Myocyte (in vitro differentiated cells): ENCODE data around the gene RO60. TPM values are rescaled to one million over a fixed set of nuclear protein-coding genes. Genes with fewer than 3 reads are reported as not detected.
A peak's percentile ranks its signal among the peaks of the same experiment; 100 is the strongest.

Experiments
- DNase-seq: peaks from one replicate; pipeline ENCODE4 v3.0.0-alpha.2; 2012; ENCODE audit warnings: low read depth
- total RNA-seq: library from RNA; depleted of rRNA; stranded (reverse); fragments of >200 nt; gene quantifications from 2 replicates; pipeline ENCODE4 v1.2.3, GENCODE V29; 2014

RO60 gene
- total RNA-seq, 1 donor from 2014 or later: 82.5 TPM

DNA sequence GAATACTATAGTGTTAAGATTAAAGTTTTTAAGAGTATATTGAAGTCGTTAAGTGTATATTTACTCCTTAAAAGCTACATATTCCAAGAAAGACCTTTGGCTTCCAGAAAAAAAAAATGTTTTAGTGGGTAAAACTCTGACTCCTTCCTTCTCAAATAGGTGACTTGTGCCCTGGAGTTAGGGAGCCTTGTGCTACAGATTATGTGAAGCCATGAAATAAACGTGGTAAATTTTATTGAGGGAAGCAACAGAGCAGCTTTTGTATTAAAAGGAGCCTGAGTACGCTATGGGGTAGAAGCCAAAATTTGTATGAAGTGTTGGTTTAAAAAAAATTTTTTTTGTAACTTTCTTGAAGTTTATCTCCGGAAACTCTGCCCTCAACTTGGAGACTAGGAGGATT lies 994 bp downstream of the RO60 start:
- peak; percentile 12 for DNase-seq

DNA sequence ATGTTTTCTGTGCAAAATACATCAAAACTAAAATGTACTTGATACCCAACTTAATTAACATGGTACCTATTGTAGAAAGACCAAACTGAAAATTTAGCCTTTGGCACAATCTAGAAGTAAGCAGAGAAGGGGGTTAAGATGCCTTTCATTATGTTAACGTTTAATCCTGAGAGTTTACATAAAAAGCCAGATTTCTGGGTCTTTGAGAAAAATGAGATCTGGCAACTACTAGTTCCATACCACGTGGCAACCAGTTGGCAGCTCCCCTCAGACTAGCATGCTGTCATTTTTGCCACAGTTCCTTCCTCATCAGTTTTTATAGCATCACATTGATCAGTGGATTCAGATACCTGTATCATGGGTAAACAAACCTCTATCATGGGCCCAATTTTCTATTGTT lies 1.5 kb downstream of the RO60 start:
- DNase-seq: peak; percentile 16

DNA sequence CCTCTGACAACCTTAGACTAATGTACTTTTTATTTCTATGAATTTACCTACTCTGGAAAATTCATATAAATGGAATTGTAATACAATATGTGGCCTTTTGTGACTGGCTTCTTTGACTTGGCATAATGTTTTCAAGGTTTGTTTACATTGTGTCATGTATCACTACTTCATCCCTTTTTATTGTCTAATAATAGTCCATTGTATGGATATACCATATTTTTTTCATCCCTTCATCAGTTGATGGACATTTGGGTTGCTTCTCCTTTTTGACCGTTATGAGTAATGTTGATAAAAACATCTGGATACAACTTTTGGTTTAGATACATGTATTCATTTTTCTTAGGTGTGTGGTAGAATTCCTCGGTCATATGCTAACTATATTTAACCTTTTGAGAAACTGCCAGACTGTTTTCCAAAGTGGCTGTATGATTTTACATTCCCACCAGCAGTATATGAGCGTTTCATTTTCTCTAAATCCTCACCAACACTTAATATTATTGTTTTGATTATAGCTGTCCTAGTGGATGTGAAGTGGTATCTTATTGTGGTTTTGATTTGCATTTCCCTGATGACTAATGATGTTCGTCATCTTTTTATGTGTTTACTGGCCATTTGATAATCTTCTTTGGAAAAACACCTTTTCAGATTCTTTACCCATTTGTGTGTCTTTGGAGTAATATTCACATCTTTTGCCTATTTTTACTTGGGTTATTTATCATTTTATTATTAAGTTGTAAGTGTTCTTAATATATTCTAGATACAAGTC lies 3.5 kb downstream of the RO60 start:
- no peak for DNase-seq

- no peak for DNase-seq
Observed at GRCh38 chr1:193065954-193066353, 6.5 kb downstream of the RO60 start.

DNA sequence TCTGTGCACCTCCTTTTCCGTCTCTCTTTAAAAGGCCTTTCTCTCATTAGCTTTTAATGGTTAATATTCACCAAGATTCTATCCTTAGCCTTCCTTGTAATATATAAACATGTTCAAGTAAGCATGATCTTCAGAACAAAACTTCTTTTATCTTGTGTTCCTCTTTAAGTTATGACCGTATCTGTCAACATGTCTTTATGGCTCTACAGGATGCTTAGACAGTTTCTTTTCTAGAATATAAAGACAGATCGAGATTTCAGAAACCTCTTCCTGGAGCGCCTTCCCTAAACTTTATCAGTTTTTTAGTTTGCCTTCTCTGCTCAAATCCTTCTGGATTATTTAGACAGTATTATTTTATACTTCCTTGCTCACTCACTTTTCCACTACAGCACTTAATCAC lies 7.2 kb downstream of the RO60 start:
- DNase-seq: no peak

DNA sequence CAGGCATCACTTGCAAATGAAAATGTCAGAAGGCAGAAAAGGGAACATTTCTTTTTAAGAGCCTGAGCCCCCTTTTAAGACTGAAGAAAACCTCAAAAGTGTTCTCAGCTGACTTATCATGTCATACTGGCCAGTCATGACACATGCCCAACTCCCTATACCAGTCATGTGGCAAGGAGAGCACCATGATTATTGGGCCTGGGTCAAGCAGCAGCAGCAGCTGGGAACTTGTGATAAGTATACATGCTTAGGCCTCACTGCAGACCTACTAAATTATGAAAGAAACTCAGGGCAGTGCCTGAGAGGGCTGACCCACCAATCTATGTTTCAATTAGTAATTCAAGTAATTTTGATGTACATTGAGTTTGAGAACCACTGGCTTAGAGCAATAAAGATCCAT lies 8.6 kb downstream of the RO60 start:
- DNase-seq: peak; percentile 10

DNA sequence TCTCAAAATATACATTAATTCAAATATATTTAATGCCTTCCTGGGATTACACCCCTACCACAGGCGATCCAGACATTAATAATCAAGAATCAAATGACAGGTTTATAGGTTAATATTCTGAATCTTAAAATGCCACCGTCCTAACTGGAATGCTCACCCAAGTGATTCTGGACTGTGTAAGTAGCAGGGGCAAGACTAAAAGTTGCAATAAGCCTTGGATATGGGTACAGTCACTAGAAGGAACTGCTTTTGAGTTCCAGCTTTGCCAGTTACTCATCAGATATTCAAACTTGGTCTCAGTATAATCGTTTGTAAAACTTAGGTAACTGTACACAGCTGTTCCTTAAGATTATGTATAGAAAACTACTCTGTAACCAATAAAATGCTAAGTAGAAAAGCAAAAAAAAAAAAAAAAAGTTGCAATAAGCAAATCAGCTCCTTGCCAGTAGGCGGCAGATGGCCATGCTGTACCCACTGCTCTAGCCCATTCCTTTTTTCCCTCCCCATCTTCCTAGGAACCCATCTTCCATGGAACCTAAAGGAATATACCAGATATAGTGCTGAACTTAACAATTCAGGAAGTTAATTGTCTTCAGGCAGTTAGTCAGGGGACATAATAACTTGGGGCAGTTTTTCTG lies 10.5 kb downstream of the RO60 start:
- DNase-seq: no peak

GRCh38 chr1:193070386-193070753 lies 11.0 kb downstream of the RO60 start:
- peak; percentile 13 for DNase-seq

GRCh38 chr1:193070942-193071341 lies 11.5 kb downstream of the RO60 start:
- no peak for DNase-seq

DNA sequence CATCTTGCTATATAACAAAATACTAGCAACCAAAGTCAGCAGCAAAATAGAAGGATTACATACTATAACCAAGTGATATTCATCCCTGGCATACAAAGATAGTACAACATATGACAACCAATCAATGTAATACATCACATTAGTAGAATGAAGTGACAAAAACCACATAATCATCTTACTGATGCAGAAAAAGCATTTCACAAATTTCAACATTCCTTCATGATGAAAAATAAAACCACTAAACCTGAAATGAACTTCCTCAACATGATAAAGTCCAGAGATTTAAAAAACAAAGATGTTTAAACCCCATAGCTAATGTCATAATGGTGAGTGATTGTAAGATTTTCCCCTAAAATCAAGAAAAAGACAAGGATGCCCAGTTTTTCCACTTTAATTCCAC lies 18.6 kb downstream of the RO60 start:
- DNase-seq: no peak

DNA sequence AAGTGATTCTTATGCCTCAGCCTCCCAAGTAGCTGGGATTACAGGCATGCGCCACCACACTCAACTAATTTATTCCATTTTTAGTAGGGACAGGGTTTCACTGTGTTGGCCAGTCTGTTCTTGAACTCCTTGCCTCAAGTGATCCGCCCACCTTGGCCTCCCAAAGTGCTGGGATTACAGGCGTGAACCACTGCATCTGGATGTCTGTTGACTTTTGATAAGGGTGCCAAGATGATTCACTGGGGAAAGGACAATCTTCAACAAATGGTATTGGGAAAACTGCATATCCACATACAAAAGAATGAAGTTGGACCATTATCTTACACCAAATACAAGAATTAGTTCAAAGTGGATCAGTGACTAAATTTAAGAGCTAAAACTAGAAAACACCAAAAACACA lies 19.8 kb downstream of the RO60 start:
- DNase-seq: no peak

- no peak for DNase-seq
Observed at GRCh38 chr1:193083365-193084088, 24.1 kb downstream of the RO60 start.

- DNase-seq: no peak
Observed at GRCh38 chr1:193085263-193085662, 25.9 kb downstream of the RO60 start.

- DNase-seq: no peak
Observed at GRCh38 chr1:193086342-193086741, 26.9 kb downstream of the RO60 start.

GRCh38 chr1:193087893-193088292 lies 28.5 kb downstream of the RO60 start:
- DNase-seq: no peak

GRCh38 chr1:193090865-193091264 lies 31.5 kb downstream of the RO60 start:
- DNase-seq: no peak

DNA sequence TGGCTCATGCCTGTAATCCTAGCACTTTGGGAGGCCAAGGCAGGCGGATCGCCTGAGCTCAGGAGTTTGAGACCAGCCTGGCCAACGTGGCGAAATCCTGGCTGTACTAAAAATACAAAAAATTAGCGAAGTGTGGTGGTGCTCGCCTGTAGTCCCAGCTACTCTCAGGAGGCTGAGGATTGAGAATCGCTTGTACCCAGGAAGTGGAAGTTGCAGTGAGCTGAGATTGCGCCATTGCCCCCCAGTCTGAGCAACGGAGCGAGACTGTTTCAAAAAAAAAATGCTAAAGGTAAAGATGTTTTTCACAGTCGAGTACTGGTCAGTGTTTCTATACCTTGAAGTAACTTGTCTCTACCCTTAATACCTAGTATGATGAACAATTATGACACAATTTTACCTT lies 34.7 kb downstream of the RO60 start:
- DNase-seq: no peak

DNA sequence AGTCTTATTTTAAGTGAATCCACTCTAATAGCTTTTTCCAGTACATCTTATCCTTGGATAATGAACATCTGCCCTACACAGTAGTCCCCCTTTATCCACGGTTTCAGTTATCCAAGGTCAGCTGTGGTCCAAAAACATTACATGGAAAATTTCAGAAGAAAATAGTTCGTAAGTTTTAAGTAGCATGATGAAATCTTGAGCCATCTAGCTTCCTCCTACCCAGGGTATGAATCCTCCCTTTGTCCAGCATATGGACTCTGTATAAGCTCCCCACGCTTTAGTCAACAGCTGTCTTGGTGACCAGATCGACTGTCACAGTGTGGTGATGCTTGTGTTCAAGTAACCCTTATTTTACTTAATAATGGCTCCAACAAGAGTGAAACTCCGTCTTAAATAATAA lies 43.2 kb downstream of the RO60 start:
- no peak for DNase-seq

- no peak for DNase-seq
Observed at GRCh38 chr1:193103759-193104501, 44.5 kb downstream of the RO60 start.

- DNase-seq: peak; percentile 64
Observed at GRCh38 chr1:193104502-193104906, 45.1 kb downstream of the RO60 start.

- DNase-seq: peak; percentile 89
Observed at GRCh38 chr1:193104907-193105820, 45.8 kb downstream of the RO60 start, which contains the start of gene GLRX2. GLRX2 (minus strand) TSS chr1:193105414; CDS start chr1:193105382, 32 bp downstream.
